LNCaP clone FGC (cell line): Measurements from ENCODE around the gene PTPRM.

ENCODE experiments used
- DNase-seq: peaks from one replicate; pipeline ENCODE4 v3.0.0-alpha.2; 2011; ENCODE audit warnings: low read depth
- H3K4me3 ChIP-seq: 2 replicates; pipeline ENCODE4 v1.5.1; 2011; ENCODE audit warnings: mild to moderate bottlenecking, low read depth, low read length, control low read depth
- TF ChIP-seq, protein P1 (sequence below): IDR thresholded peaks from 2 replicates; pipeline ENCODE4 v1.5.1; 2012; ENCODE audit warnings: mild to moderate bottlenecking; ENCODE audit not compliant: control insufficient read depth, insufficient read depth; ENCODE audit errors: extremely low read depth

PTPRM gene

DNA sequence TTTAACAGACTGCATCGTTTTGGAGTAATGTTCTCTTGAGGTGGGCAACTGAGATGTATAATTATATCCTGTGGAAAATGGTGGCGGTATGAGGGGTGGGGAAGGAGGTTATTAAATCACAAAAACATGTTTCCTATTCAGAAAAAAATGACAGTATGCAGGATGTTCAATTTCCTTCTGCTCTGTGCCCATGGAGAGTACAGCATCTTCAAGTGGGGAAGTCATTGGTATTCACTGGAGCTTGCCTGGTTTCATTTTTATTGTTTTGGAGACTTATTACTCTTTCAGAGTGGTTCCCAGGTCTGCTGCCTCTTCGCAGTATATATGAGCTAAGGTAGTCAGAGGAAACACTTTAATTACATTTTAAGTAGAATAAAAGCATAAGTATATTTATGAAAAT is 723.3 kb downstream of the PTPRM start:
- TF ChIP-seq, protein P1, sequence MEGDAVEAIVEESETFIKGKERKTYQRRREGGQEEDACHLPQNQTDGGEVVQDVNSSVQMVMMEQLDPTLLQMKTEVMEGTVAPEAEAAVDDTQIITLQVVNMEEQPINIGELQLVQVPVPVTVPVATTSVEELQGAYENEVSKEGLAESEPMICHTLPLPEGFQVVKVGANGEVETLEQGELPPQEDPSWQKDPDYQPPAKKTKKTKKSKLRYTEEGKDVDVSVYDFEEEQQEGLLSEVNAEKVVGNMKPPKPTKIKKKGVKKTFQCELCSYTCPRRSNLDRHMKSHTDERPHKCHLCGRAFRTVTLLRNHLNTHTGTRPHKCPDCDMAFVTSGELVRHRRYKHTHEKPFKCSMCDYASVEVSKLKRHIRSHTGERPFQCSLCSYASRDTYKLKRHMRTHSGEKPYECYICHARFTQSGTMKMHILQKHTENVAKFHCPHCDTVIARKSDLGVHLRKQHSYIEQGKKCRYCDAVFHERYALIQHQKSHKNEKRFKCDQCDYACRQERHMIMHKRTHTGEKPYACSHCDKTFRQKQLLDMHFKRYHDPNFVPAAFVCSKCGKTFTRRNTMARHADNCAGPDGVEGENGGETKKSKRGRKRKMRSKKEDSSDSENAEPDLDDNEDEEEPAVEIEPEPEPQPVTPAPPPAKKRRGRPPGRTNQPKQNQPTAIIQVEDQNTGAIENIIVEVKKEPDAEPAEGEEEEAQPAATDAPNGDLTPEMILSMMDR: no peak
- H3K4me3 ChIP-seq: no peak overlapping the region
- no peak for DNase-seq

DNA sequence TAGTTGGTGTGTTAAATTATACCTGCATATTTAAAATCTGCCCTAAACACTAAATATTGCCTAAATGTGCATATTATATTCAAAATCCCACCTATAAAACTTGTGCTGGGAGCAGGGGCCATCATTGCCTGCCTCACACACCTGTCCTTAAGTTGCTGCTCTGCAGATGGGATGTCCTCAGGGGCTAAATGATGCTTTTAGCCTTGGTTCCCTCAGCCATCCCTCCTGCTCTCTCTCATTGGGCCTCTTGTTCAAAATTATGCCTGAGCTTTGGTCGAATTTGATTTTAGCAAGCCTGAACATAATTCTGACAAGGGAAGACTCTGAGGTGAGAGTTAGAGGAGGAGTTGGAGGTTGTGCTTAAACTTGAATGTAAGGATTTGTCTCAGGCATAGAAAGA is 723.8 kb downstream of the PTPRM start:
- TF ChIP-seq, protein P1: no peak
- DNase-seq: no peak
- no peak overlapping the region for H3K4me3 ChIP-seq

DNA sequence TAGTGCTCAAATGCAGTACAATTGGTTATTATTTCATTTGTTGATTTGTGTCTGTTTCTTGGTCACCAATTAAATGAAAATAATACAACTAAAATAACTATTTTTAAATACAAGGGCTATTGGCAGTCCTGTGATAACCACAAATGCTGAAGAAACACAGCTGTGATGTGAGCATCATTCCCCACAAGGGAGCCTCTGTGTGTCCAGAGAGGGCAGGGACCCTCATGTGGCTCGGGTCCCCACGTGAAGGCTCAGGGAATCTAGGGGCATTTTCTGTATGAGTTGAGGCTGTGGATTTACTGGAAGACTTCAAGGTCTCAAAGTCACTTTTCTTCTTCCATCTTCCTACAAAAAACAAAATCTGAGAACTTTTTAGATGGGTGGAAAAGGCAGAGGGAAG is 726.1 kb downstream of the PTPRM start:
- DNase-seq: no peak
- TF ChIP-seq, protein P1: no peak
- no peak overlapping the region for H3K4me3 ChIP-seq

DNA sequence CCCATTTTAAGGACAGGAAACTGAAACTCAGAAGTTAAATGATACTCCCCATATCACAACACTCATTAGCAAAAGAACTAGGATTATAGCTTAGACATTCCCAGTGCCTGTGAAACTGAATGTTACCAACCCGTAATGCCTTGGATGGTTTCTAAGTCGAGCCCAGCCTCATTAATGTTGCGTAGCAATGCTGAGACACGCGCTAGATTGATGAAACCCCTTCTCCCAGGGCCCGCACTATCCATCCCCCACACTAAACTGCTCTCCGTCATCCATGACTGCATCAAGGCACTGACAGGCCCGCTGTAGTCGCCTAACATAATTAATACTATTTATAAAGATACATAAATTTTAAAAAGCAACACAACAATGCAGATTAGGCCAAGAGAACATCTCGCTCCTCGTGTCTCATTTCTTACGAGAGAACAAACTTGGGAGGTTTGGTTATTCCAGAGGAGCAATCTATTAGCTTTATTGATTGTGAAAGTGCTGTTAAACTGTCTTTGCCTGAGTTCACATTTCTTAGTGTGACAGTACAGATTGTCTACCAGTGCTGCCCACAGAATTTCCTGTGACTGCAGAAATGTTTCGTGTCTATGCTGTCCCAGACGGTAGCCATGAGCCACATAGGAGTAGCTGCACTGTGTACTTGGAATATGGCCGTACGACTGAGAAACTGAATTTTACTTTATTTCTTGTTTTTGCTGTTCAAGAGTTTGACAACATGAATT is 729.9 kb downstream of the PTPRM start:
- DNase-seq: no peak
- TF ChIP-seq, protein P1: no peak
- no peak overlapping the region for H3K4me3 ChIP-seq

DNA sequence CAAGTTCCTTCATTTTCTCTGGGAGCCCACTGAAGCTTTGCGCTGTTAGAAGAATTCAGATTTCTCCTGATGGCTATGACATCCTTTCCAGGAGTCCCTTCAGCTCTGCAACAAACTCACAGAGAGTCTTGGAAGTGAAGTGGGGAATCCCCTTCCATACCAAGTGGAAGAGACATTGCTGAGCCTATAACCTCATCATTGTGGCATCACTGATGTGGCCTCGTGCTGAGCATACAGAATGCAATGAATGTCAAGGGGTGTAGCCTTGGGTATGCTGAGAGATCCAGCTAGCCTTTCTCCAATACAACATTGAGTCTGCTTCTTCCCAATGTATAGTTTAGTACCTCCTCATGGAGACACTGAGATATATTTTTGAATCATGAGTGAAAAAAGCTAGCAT is 731.1 kb downstream of the PTPRM start:
- H3K4me3 ChIP-seq: no peak overlapping the region
- DNase-seq: no peak
- TF ChIP-seq, protein P1: no peak

DNA sequence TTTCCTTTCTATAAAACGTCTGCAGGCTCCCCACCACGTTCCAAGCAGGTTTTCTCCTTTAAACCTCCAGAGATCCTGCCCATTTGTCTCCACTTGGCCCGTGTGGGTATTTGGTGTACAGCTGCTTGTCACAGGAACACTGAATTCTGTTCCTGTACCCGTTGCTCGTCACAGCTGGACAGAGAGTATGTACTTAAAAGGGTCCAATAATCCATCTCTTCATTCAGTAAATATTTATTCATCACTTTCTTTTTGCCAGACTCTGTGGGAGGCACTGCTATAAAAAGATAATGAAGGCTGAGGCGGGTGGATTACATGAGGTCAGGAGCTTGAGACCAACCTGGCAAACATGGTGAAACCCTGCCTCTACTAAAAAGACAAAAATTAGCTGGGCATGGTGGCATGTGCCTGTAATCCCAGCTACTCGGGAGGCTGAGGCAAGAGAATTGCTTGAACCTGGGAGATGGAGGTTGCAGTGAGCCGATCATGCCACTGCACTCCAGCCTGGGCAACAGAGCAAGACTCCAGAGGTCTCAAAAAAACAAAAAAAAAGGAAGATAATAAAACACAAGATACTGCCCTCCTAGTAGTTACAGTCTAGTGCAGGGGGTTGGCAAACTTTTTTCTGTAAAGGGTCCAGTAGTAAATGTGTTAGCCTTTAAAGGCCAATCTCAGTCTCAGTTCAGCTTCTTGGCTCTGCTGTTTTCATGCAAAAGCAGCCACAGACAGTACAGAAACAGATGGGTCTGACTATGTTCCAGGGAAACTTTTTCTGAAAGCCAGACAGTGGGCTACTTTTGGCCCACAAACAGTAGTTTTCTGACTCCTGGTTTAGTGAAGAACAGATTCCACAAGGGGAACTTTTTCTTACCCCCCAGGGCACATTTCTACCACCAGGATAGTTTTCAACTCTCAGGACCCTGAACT is 732.2 kb downstream of the PTPRM start:
- H3K4me3 ChIP-seq: no peak overlapping the region
- peak; percentile 93 for DNase-seq
- TF ChIP-seq, protein P1: no peak
